HepG2 (cell line): ENCODE results near the gene HDGF. TPM values are rescaled to one million over a fixed set of nuclear protein-coding genes. Genes with fewer than 3 reads are reported as not detected.
A peak's percentile ranks its signal among the peaks of the same experiment; 100 is the strongest.

Source experiments
- BRD4 ChIP-seq: sonication (generic); formaldehyde crosslinking; IDR thresholded peaks from 2 replicates; pipeline ENCODE4 v1.4.0; 2020; ENCODE audit warnings: missing genetic modification reagents
- PHF20 ChIP-seq: sonication (generic); formaldehyde crosslinking; IDR thresholded peaks from 2 replicates; pipeline ENCODE4 v1.5.0; 2020; ENCODE audit warnings: mild to moderate bottlenecking, missing genetic modification reagents
- SCMH1 ChIP-seq: sonication (generic); formaldehyde crosslinking; IDR thresholded peaks from 2 replicates; pipeline ENCODE4 v1.9.0; 2021; ENCODE audit warnings: missing genetic modification reagents, mild to moderate bottlenecking, borderline replicate concordance
- SMAD1 ChIP-seq: sonication (generic); formaldehyde crosslinking; IDR thresholded peaks from 2 replicates; pipeline ENCODE4 v1.4.0; 2020; ENCODE audit warnings: missing genetic modification reagents, low read depth, mild to moderate bottlenecking, borderline replicate concordance
- TARDBP ChIP-seq: sonication (generic); formaldehyde crosslinking; IDR thresholded peaks from 2 replicates; pipeline ENCODE4 v1.8.0; 2022; ENCODE audit warnings: mild to moderate bottlenecking, missing genetic modification reagents
- XRCC5 ChIP-seq: fragments of 200-400 bp; formaldehyde crosslinking; optimal IDR thresholded peaks from 2 replicates; pipeline ENCODE3; 2017; ENCODE audit warnings: mild to moderate bottlenecking, low read length
- ZEB1 ChIP-seq: IDR thresholded peaks from 2 replicates; pipeline ENCODE4 v1.6.1; 2012; ENCODE audit warnings: mild to moderate bottlenecking, low read depth, inconsistent platforms; ENCODE audit not compliant: insufficient replicate concordance
- ZNF556 ChIP-seq: sonication (generic); formaldehyde crosslinking; IDR thresholded peaks from 2 replicates; pipeline ENCODE4 v1.4.0; 2020; ENCODE audit warnings: mild to moderate bottlenecking, missing genetic modification reagents, borderline replicate concordance
- ZNF577 ChIP-seq: sonication (generic); formaldehyde crosslinking; IDR thresholded peaks from 2 replicates; pipeline ENCODE4 v1.4.0; 2020; ENCODE audit warnings: mild to moderate bottlenecking, low read depth, missing genetic modification reagents, borderline replicate concordance
- ZZZ3 ChIP-seq: sonication (generic); formaldehyde crosslinking; IDR thresholded peaks from 2 replicates; pipeline ENCODE4 v1.4.0; 2020; ENCODE audit warnings: missing genetic modification reagents, mild to moderate bottlenecking, borderline replicate concordance
- polyA plus RNA-seq, 8 experiments: library from polyadenylated mRNA; depleted of rRNA in 3 of 8; stranded (reverse) in 7 of 8; unstranded in 1 of 8; fragments of >200 nt; fragmentation: Illumina TruSeq in 4 of 8; extraction: Trizol in 4 of 8; gene quantifications; 2 replicates each; pipeline versions ENCODE4 v1.2.1 to v1.2.3, GENCODE V29; 2011 to 2016; ENCODE audit warnings: low read depth in 4 of 8, missing spikeins in 1 of 8, mixed read lengths in 1 of 8; ENCODE audit not compliant: insufficient read depth in 1 of 8
- total RNA-seq, 5 experiments: library from RNA; depleted of rRNA; stranded (reverse); fragments of >200 nt; fragmentation: Illumina TruSeq; extraction: Trizol; gene quantifications; 2 replicates each; pipeline ENCODE4 v1.2.3, GENCODE V29; 2016; ENCODE audit warnings: low read depth in 1 of 5
- TF ChIP-seq, protein P1 (sequence below): sonication (generic); formaldehyde crosslinking; IDR thresholded peaks from 2 replicates; pipeline ENCODE4 v1.8.0; 2022; ENCODE audit warnings: mild to moderate bottlenecking, missing genetic modification reagents, moderate library complexity
- TF ChIP-seq, protein P2 (sequence below): sonication (generic); formaldehyde crosslinking; IDR thresholded peaks from 2 replicates; pipeline ENCODE4 v1.9.0; 2021; ENCODE audit warnings: missing genetic modification reagents, mild to moderate bottlenecking, borderline replicate concordance
- TF ChIP-seq, protein P3 (sequence below): sonication (generic); formaldehyde crosslinking; IDR thresholded peaks from 2 replicates; pipeline ENCODE4 v1.9.0; 2021; ENCODE audit warnings: missing genetic modification reagents, mild to moderate bottlenecking, borderline replicate concordance
- TF ChIP-seq, protein P4 (sequence below): sonication (generic); formaldehyde crosslinking; IDR thresholded peaks from 2 replicates; pipeline ENCODE4 v1.8.1; 2023; ENCODE audit warnings: mild to moderate bottlenecking, missing genetic modification reagents, borderline replicate concordance
- TF ChIP-seq, protein P5 (sequence below): sonication (generic); formaldehyde crosslinking; IDR thresholded peaks from 2 replicates; pipeline ENCODE4 v1.4.0; 2020; ENCODE audit warnings: missing genetic modification reagents
- TF ChIP-seq, protein P6 (sequence below): fragments of 450-650 bp; IDR thresholded peaks from 2 replicates; pipeline ENCODE4 v1.6.1; 2017; ENCODE audit warnings: mild to moderate bottlenecking

Gene HDGF
- total and polyA plus RNA-seq, 2 of the 13 experiments (the other 11 are each of a cell fraction or from before 2014, with no cell fraction given): 156 to 196 TPM

DNA sequence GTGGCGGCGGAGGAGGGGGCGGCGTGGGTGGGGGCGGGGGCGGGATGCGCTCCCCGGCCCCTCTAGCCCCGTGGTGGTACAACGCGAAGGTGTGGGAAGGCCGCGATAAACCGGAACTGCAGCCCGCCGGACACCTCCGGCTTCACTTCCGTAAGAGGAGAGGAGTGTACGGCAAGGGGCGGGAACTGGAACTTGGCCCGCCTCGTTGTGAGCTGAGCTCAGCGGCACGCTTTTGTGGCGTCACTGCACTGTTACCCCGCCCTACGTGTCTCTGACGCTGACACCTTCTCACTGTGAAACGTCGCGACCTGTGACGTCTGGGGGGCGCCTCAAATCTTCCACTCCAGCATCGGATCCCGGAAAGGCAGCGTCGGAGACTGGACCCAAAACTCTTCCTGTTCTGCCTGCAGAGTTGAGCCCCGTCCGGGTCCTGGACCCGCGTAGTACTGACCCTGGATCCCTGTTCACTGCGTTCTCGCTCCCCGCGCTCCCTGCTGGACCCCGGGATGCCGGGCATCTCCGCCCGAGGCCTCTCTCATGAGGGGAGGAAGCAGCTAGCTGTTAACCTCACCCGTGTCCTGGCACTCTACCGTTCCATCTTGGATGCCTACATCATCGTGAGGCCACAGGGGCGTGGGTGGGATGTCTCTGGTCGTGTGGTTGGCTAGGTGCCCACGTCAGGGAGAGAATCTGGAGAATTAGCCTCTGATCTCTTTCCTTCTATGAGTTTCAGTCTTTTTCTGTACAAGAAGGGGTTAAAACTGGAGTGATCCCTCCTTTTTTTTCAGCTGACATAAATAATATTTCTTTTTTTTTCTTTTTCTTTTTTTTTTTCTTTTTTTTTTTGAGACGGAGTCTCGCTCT is 22.6 kb downstream of the HDGF start, which contains the start of gene ISG20L2 (continued):
- TF ChIP-seq, protein P1, sequence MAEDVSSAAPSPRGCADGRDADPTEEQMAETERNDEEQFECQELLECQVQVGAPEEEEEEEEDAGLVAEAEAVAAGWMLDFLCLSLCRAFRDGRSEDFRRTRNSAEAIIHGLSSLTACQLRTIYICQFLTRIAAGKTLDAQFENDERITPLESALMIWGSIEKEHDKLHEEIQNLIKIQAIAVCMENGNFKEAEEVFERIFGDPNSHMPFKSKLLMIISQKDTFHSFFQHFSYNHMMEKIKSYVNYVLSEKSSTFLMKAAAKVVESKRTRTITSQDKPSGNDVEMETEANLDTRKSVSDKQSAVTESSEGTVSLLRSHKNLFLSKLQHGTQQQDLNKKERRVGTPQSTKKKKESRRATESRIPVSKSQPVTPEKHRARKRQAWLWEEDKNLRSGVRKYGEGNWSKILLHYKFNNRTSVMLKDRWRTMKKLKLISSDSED (CRISPR knock-in tag): no peak
- TF ChIP-seq, protein P2, sequence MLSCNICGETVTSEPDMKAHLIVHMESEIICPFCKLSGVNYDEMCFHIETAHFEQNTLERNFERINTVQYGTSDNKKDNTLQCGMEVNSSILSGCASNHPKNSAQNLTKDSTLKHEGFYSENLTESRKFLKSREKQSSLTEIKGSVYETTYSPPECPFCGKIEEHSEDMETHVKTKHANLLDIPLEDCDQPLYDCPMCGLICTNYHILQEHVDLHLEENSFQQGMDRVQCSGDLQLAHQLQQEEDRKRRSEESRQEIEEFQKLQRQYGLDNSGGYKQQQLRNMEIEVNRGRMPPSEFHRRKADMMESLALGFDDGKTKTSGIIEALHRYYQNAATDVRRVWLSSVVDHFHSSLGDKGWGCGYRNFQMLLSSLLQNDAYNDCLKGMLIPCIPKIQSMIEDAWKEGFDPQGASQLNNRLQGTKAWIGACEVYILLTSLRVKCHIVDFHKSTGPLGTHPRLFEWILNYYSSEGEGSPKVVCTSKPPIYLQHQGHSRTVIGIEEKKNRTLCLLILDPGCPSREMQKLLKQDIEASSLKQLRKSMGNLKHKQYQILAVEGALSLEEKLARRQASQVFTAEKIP (CRISPR knock-in tag): no peak
- TF ChIP-seq ZNF556 (CRISPR knock-in tag) (no peak; the same call in 1 of the 2 replicates), SMAD1 (no peak), XRCC5 (peak; percentile 53), SCMH1 (CRISPR knock-in tag) (no peak), ZEB1 (no peak), ZNF577 (no peak), PHF20 (CRISPR knock-in tag) (peak; percentile 86), ZZZ3 (CRISPR knock-in tag) (no peak), TARDBP (CRISPR knock-in tag) (peak; percentile 26; the same call in 1 of the 2 replicates), BRD4 (CRISPR knock-in tag) (peak; percentile 44; the same call in 1 of the 2 replicates)
- TF ChIP-seq, protein P3, sequence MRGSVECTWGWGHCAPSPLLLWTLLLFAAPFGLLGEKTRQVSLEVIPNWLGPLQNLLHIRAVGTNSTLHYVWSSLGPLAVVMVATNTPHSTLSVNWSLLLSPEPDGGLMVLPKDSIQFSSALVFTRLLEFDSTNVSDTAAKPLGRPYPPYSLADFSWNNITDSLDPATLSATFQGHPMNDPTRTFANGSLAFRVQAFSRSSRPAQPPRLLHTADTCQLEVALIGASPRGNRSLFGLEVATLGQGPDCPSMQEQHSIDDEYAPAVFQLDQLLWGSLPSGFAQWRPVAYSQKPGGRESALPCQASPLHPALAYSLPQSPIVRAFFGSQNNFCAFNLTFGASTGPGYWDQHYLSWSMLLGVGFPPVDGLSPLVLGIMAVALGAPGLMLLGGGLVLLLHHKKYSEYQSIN (CRISPR knock-in tag): no peak
- TF ChIP-seq, protein P4, sequence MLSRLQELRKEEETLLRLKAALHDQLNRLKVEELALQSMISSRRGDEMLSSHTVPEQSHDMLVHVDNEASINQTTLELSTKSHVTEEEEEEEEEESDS: no peak
- TF ChIP-seq, protein P5, sequence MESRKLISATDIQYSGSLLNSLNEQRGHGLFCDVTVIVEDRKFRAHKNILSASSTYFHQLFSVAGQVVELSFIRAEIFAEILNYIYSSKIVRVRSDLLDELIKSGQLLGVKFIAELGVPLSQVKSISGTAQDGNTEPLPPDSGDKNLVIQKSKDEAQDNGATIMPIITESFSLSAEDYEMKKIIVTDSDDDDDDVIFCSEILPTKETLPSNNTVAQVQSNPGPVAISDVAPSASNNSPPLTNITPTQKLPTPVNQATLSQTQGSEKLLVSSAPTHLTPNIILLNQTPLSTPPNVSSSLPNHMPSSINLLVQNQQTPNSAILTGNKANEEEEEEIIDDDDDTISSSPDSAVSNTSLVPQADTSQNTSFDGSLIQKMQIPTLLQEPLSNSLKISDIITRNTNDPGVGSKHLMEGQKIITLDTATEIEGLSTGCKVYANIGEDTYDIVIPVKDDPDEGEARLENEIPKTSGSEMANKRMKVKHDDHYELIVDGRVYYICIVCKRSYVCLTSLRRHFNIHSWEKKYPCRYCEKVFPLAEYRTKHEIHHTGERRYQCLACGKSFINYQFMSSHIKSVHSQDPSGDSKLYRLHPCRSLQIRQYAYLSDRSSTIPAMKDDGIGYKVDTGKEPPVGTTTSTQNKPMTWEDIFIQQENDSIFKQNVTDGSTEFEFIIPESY (CRISPR knock-in tag): no peak
- TF ChIP-seq, protein P6, sequence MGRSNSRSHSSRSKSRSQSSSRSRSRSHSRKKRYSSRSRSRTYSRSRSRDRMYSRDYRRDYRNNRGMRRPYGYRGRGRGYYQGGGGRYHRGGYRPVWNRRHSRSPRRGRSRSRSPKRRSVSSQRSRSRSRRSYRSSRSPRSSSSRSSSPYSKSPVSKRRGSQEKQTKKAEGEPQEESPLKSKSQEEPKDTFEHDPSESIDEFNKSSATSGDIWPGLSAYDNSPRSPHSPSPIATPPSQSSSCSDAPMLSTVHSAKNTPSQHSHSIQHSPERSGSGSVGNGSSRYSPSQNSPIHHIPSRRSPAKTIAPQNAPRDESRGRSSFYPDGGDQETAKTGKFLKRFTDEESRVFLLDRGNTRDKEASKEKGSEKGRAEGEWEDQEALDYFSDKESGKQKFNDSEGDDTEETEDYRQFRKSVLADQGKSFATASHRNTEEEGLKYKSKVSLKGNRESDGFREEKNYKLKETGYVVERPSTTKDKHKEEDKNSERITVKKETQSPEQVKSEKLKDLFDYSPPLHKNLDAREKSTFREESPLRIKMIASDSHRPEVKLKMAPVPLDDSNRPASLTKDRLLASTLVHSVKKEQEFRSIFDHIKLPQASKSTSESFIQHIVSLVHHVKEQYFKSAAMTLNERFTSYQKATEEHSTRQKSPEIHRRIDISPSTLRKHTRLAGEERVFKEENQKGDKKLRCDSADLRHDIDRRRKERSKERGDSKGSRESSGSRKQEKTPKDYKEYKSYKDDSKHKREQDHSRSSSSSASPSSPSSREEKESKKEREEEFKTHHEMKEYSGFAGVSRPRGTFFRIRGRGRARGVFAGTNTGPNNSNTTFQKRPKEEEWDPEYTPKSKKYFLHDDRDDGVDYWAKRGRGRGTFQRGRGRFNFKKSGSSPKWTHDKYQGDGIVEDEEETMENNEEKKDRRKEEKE: no peak
